Pancreas (tissue), 10 donors: Measurements from ENCODE around the gene MRC2. TPM values are rescaled to one million over a fixed set of nuclear protein-coding genes. Genes with fewer than 3 reads are reported as not detected.
"Not testable (repeated sequence)": the region's sequence is repeated elsewhere in the genome, so short reads cannot be mapped to it uniquely, and the experiment has no call there.

ENCODE experiments used
- ATAC-seq, 4 donors: fragments of 200-7000 bp; cut with Tn5 transposase; one replicate each; pipeline versions ENCODE4 v1.8.0 to v1.9.1; 2020; ENCODE audit warnings: mild to moderate bottlenecking in 4 of 4, moderate library complexity in 4 of 4
- DNase-seq, 6 donors: peaks; one replicate each; pipeline ENCODE4 v3.0.0-alpha.2; 2020
- FAIRE-seq: peaks from 2 replicates; lab custom pipeline; 2012; peaks lifted over from hg19 to GRCh38; lab: Jason Lieb, UNC
- H3K27ac ChIP-seq, 4 donors: fragments of 200-600 bp; sonication (generic); 1 replicate in 3 of 4; 2 replicates in 1 of 4; pipeline versions ENCODE4 v1.5.0 to v1.8.0; 2020
- H3K27me3 ChIP-seq, 4 donors: fragments of 200-600 bp; one replicate each; pipeline ENCODE4 v1.8.0; 2021
- H3K36me3 ChIP-seq, 3 donors: fragments of 200-600 bp; sonication (generic) in 1 of 3; one replicate each; pipeline versions ENCODE4 v1.5.0 to v1.8.0; 2020 to 2021
- H3K4me1 ChIP-seq, 3 donors: fragments of 200-600 bp; one replicate each; pipeline ENCODE4 v1.8.0; 2021
- H3K4me3 ChIP-seq, 4 donors: fragments of 200-600 bp; sonication (generic) in 2 of 4; one replicate each; pipeline versions ENCODE4 v1.5.0 to v1.8.0; 2020 to 2021
- H3K9me3 ChIP-seq, 4 donors: fragments of 200-600 bp; one replicate each; pipeline ENCODE4 v1.8.0; 2021
- CTCF ChIP-seq, 4 donors: fragments of 200-600 bp; sonication (generic) in 3 of 4; IDR thresholded peaks; one replicate each; pipeline versions ENCODE4 v1.5.0 to v1.8.0; 2021; ENCODE audit warnings: antibody characterized with exemption in 4 of 4
- WGBS, 2 donors: extraction: QIAGEN DNeasy Blood & Tissue Kit; methylation state at CpG; one replicate each; pipeline ENCODE4 v1.1.7; 2013; 5-methylcytosine and 5-hydroxymethylcytosine counted together
- intact Hi-C, 3 donors: fragments of 100-400 bp; cut with DNase I; formaldehyde crosslinking; loops; one replicate each; pipeline versions ENCODE4 v1.11.1 to v1.14.2; 2022
- polyA plus RNA-seq, 2 donors: library from polyadenylated mRNA; stranded (reverse); fragments of 200-250 nt; gene quantifications; one replicate each; pipeline ENCODE4 v1.2.3, GENCODE V29; 2013
- total RNA-seq, 6 donors: library from RNA; stranded (reverse); fragmentation: NEBNext Ultra II Directional in 4 of 6; extraction: Animal tissue kit (Norgen Biotek cat#: 25700) in 4 of 6; gene quantifications; one replicate each; pipeline versions ENCODE4 v1.2.1 to v1.2.4, GENCODE V29; 2021 to 2023
- donor health status: healthy with polysubstance abuse.
- donor health status: DM: no; HTN: no; CAD: no; lungs with moderate emphysema.
- donor health status: DM: no; HTN: no; CAD: no.
- donor health status: control.
- donor health status: control.
- donor health status: Bipolar disorder and iron deficiency.
- donor health status: DM: yes; HTN: yes; CAD: no.
- donor health status: DM: no; HTN: no; CAD: no.
- donor health status: DM: no; HTN: no; CAD: no.
- donor health status: DM: yes; HTN: yes; CAD: no.

MRC2 gene
- total and polyA plus RNA-seq, 8 donors: 1.6 to 25.4 (median 5.1) TPM

- H3K9me3 ChIP-seq: no peaks in the 10 kb centered on the region
- 89 to 92% methylated on average over 8 of the region's 8 CpGs for WGBS, 2 donors
- H3K36me3 ChIP-seq: peaks cover 0 to 47% (median 13%) of the 10 kb centered on the region in 3 donors
- DNase-seq (no peak), ATAC-seq (peak in 2 of 4 donors; percentile 17 to 38), FAIRE-seq (no peak)
- TF ChIP-seq CTCF (IDR thresholded peaks at IDR 0.05): no peak
- H3K27me3 ChIP-seq: no peaks in the 10 kb centered on the region
- H3K27ac ChIP-seq: no peak overlapping the region
- H3K4me3 ChIP-seq: no peak overlapping the region
- no peaks in the 10 kb centered on the region for H3K4me1 ChIP-seq
- intact Hi-C loops: no loop called here
Observed at GRCh38 chr17:62611728-62612127, 15.7 kb upstream of the MRC2 start.

- H3K27ac ChIP-seq, H3K4me1 ChIP-seq, H3K4me3 ChIP-seq, DNase-seq, FAIRE-seq, H3K27me3 ChIP-seq, intact Hi-C loops, H3K9me3 ChIP-seq: not testable (repeated sequence)
- 90 to 94% methylated on average over 12 of the region's 12 CpGs for WGBS, 2 donors
- peak in 2 of 4 donors; percentile 19 to 58 for ATAC-seq
- peaks cover 0 to 47% (median 13%) of the 10 kb centered on the region in 3 donors for H3K36me3 ChIP-seq
Observed at GRCh38 chr17:62612289-62612688, 15.2 kb upstream of the MRC2 start.

- peak in 2 of 4 donors; percentile 22 to 46 for ATAC-seq
- H3K36me3 ChIP-seq: peaks cover 0 to 39% (median 10%) of the 10 kb centered on the region in 3 donors
- H3K27me3 ChIP-seq, H3K4me1 ChIP-seq, DNase-seq, FAIRE-seq, H3K9me3 ChIP-seq, intact Hi-C loops, H3K27ac ChIP-seq, H3K4me3 ChIP-seq: not testable (repeated sequence)
- 92 to 95% methylated on average over 4 of the region's 4 CpGs for WGBS, 2 donors
Observed at GRCh38 chr17:62613095-62613494, 14.4 kb upstream of the MRC2 start.

GRCh38 chr17:62614142-62614541 is 13.3 kb upstream of the MRC2 start:
- TF ChIP-seq CTCF (IDR thresholded peaks at IDR 0.05): no peak
- WGBS, 2 donors: 78 to 79% methylated on average over 6 of the region's 6 CpGs
- H3K9me3 ChIP-seq: no peaks in the 10 kb centered on the region
- peaks cover 0 to 31% (median 2%) of the 10 kb centered on the region in 3 donors for H3K36me3 ChIP-seq
- FAIRE-seq (no peak), ATAC-seq (peak in 1 of 4 donors; percentile 31), DNase-seq (no peak)
- H3K27me3 ChIP-seq: no peaks in the 10 kb centered on the region
- H3K4me1 ChIP-seq: no peaks in the 10 kb centered on the region
- H3K4me3 ChIP-seq: no peak overlapping the region
- no peak overlapping the region for H3K27ac ChIP-seq
- intact Hi-C loops: no loop called here

- no peaks in the 10 kb centered on the region for H3K4me1 ChIP-seq
- no peak for ATAC-seq
- intact Hi-C loops: no loop called here
- 88 to 94% methylated on average over 4 of the region's 4 CpGs for WGBS, 2 donors
- no peak for TF ChIP-seq CTCF (IDR thresholded peaks at IDR 0.05)
- no peaks in the 10 kb centered on the region for H3K27me3 ChIP-seq
- H3K36me3 ChIP-seq: peaks cover 0 to 18% (median 0%) of the 10 kb centered on the region in 3 donors
- DNase-seq: no peak
- H3K27ac ChIP-seq: no peak overlapping the region
- no peak for FAIRE-seq
- no peaks in the 10 kb centered on the region for H3K9me3 ChIP-seq
- H3K4me3 ChIP-seq: no peak overlapping the region
Observed at GRCh38 chr17:62615503-62615902, 12.0 kb upstream of the MRC2 start.

GRCh38 chr17:62616993-62617893 is 10.2 kb upstream of the MRC2 start:
- Histone ChIP-seq H3K4me1 (no peaks in the 10 kb centered on the region), H3K4me3 (no peak overlapping the region), H3K27ac (no peak overlapping the region), H3K36me3 (peaks cover 0 to 18% (median 0%) of the 10 kb centered on the region in 3 donors), H3K27me3 (no peaks in the 10 kb centered on the region), H3K9me3 (no peaks in the 10 kb centered on the region)
- intact Hi-C loops: no loop called here
- FAIRE-seq: no peak
- no peak for DNase-seq
- WGBS, 2 donors: 74 to 78% methylated on average over 8 of the region's 8 CpGs
- no peak for TF ChIP-seq CTCF (IDR thresholded peaks at IDR 0.05)
- ATAC-seq: no peak
